Naive thymus-derived CD4-positive, alpha-beta T cell (primary cell): Measurements from ENCODE around the gene CPNE2. TPM values are rescaled to one million over a fixed set of nuclear protein-coding genes. Genes with fewer than 3 reads are reported as not detected.
A peak's percentile ranks its signal among the peaks of the same experiment; 100 is the strongest.

Experiments used
- ATAC-seq: fragments of 150-1000 bp; cut with Tn5 transposase; 2 replicates; pipeline ENCODE4 v1.10.0; 2021; ENCODE audit warnings: mild to moderate bottlenecking, moderate library complexity
- CTCF ChIA-PET: fragments of 350-600 bp; sonication (Branson Sonifier 250); formaldehyde crosslinking; loops from one replicate; lab custom pipeline; 2021; ENCODE audit warnings: antibody characterized with exemption; lab: Charles Lee
- POLR2A ChIA-PET: fragments of 350-600 bp; sonication (Branson Sonifier 250); formaldehyde crosslinking; loops from one replicate; lab custom pipeline; 2021; ENCODE audit warnings: antibody characterized with exemption, inconsistent platforms; lab: Charles Lee
- DNase-seq, 9 donors: peaks; one replicate each; pipeline versions ENCODE4 v3.0.0 to v3.0.0-alpha.2; 2020 to 2022; ENCODE audit warnings: mixed read lengths in 1 of 9
- H3K27ac ChIP-seq: one replicate; pipeline ENCODE4 v1.7.0; 2013; ENCODE audit warnings: mild to moderate bottlenecking, low read depth, low read length, moderate library complexity
- H3K27me3 ChIP-seq, 2 donors: one replicate each; pipeline ENCODE4 v1.7.0; 2013; ENCODE audit warnings: low read length in 2 of 2, mild to moderate bottlenecking in 2 of 2, moderate library complexity in 2 of 2; ENCODE audit not compliant: control insufficient read depth in 2 of 2, insufficient read depth in 2 of 2
- H3K36me3 ChIP-seq, 3 experiments: 1 replicate in 2 of 3; 2 replicates in 1 of 3; pipeline ENCODE4 v1.7.0; 2013; ENCODE audit warnings: low read length in 3 of 3, mild to moderate bottlenecking in 3 of 3, moderate library complexity in 1 of 3; ENCODE audit not compliant: insufficient read depth in 3 of 3, control insufficient read depth in 2 of 3
- H3K4me1 ChIP-seq, 2 donors: one replicate each; pipeline ENCODE4 v1.7.0; 2013; ENCODE audit warnings: low read length in 2 of 2, mild to moderate bottlenecking in 2 of 2, moderate library complexity in 1 of 2; ENCODE audit not compliant: control insufficient read depth in 2 of 2, insufficient read depth in 2 of 2
- H3K4me3 ChIP-seq: 2 replicates; pipeline ENCODE4 v1.7.0; 2013; ENCODE audit warnings: mild to moderate bottlenecking, low read length
- H3K9me3 ChIP-seq, 3 experiments: 1 replicate in 2 of 3; 2 replicates in 1 of 3; pipeline ENCODE4 v1.7.0; 2013; ENCODE audit warnings: low read length in 3 of 3; ENCODE audit not compliant: control insufficient read depth in 2 of 3
- H3K27ac Mint-ChIP-seq, 9 donors: one replicate each; pipeline ENCODE4 v1.8.0; 2020 to 2022; ENCODE audit warnings: mixed read lengths in 9 of 9, mild to moderate bottlenecking in 8 of 9, moderate library complexity in 5 of 9, inconsistent platforms in 2 of 9
- H3K27me3 Mint-ChIP-seq, 5 donors: one replicate each; pipeline ENCODE4 v1.8.0; 2021 to 2022; ENCODE audit warnings: mixed read lengths in 5 of 5, mild to moderate bottlenecking in 1 of 5
- H3K36me3 Mint-ChIP-seq, 5 donors: one replicate each; pipeline ENCODE4 v1.8.0; 2020 to 2022; ENCODE audit warnings: mixed read lengths in 5 of 5, mild to moderate bottlenecking in 3 of 5, inconsistent platforms in 1 of 5
- H3K4me1 Mint-ChIP-seq, 7 donors: one replicate each; pipeline ENCODE4 v1.8.0; 2020 to 2022; ENCODE audit warnings: mixed read lengths in 7 of 7, mild to moderate bottlenecking in 3 of 7, inconsistent platforms in 1 of 7
- H3K4me3 Mint-ChIP-seq, 10 donors: one replicate each; pipeline ENCODE4 v1.8.0; 2020 to 2022; ENCODE audit warnings: mild to moderate bottlenecking in 10 of 10, mixed read lengths in 10 of 10, moderate library complexity in 6 of 10, inconsistent platforms in 2 of 10
- H3K9me3 Mint-ChIP-seq, 11 donors: one replicate each; pipeline ENCODE4 v1.8.0; 2020 to 2022; ENCODE audit warnings: mixed read lengths in 11 of 11, mild to moderate bottlenecking in 4 of 11, inconsistent platforms in 1 of 11, moderate library complexity in 1 of 11
- intact Hi-C, 2 donors: fragments of 100-400 bp; cut with micrococcal nuclease; formaldehyde crosslinking; loops; one replicate each; pipeline ENCODE4 v1.15.1; 2023
- polyA plus RNA-seq, 2 donors: library from polyadenylated mRNA; unstranded; fragments of 300-500 nt; fragmentation: Illumina TruSeq; gene quantifications; one replicate each; pipeline ENCODE4 v1.2.3, GENCODE V29; 2021
- total RNA-seq, 6 experiments: library from RNA in 5 of 6; stranded (reverse) in 5 of 6; gene quantifications; 1 replicate in 5 of 6; 2 replicates in 1 of 6; pipeline ENCODE4 v1.2.3 and lab custom pipeline; 2021 to 2026

The CPNE2 gene
- total and polyA plus RNA-seq, 7 experiments from 2014 or later, result 1.1 to 12.6 (median 5.5) TPM

DNA sequence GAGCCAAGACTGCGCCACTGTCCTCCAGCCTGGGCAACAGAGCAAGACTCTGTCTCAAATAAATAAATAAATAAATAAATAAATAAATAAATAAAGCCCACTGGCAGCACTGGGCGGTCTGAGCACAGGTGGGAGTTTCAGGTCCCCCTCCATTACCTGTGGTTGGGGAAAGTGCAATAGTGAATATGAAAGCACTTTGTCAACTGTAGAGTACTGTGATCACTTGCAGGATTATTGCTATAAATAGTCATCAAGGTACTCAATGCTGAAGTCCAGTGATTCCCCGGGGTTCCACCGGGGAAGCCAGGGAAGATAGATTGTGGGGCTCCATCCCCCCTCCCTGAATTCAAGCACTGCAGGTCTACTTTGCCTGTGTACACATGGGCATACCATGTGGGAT lies 42.7 kb upstream of the CPNE2 start:
- H3K27me3 Mint-ChIP-seq, result no peaks in the 10 kb centered on the region
- no peak overlapping the region for H3K27ac ChIP-seq
- no peak overlapping the region for H3K4me3 ChIP-seq
- CTCF ChIA-PET, result no interaction called here
- H3K27me3 ChIP-seq, result no peaks in the 10 kb centered on the region
- intact Hi-C loops, result loop anchor here in 1 of 2 donors (10.0 kb wide), 1 partner anchor 185 kb away; the partner anchor contains the start of gene SLC12A3
- POLR2A ChIA-PET, result no interaction called here
- no peak for DNase-seq
- H3K4me3 Mint-ChIP-seq, result no peak overlapping the region
- H3K9me3 Mint-ChIP-seq, result peaks cover 0 to 2% (median 0%) of the 10 kb centered on the region in 11 donors
- H3K36me3 ChIP-seq, result peaks cover 43 to 94% (median 48%) of the 10 kb centered on the region in 3 experiments
- H3K36me3 Mint-ChIP-seq, result peaks cover 13 to 57% (median 28%) of the 10 kb centered on the region in 5 donors
- H3K4me1 Mint-ChIP-seq, result peaks cover 6 to 33% (median 17%) of the 10 kb centered on the region in 7 donors
- ATAC-seq, result no peak
- peaks cover 6 to 10% of the 10 kb centered on the region in 2 donors for H3K4me1 ChIP-seq
- no peaks in the 10 kb centered on the region for H3K9me3 ChIP-seq
- peak overlapping the region in 2 of 9 donors; percentile 52 to 55 for H3K27ac Mint-ChIP-seq

DNA sequence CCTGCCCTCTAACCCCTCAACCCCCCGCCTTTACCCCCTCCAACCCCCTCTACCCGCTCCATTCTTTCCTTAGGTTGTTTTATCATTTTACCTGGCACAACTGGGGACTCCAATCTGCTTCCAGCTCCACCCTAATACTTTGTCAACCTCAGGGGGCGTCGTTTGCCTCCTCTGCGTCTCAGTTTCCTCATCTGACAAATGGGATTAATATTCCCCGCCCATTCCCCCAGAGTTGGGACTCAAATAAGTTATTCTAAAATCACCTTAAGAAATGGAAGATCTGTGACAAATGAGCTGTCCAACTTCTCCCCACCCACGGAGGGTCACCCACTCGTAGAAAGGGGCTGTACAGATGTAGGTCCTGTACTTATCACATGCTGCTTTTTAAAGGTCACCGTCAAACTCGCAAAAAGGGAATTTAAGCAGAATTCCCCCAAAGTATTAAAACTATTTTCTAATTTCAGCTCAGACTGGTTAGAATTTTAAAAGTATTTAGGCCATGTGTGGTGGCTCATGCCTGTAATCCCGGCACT lies 40.6 kb upstream of the CPNE2 start:
- POLR2A ChIA-PET, result interaction anchor here (0.6 to 2.0 kb wide), 6 partner anchors 10 to 88 kb away, joined by 3 to 8 read pairs (median 3); partner anchors contain the start of gene NLRC5
- CTCF ChIA-PET, result interaction anchor here (1.5 kb wide), 1 partner anchor 86 kb away, joined by 4 read pairs; no protein-coding TSS in a partner anchor
- no peak overlapping the region for H3K27ac ChIP-seq
- peaks cover 31 to 93% (median 44%) of the 10 kb centered on the region in 3 experiments for H3K36me3 ChIP-seq
- Mint-ChIP-seq H3K27me3 (no peaks in the 10 kb centered on the region), H3K36me3 (peaks cover 13 to 59% (median 31%) of the 10 kb centered on the region in 5 donors), H3K9me3 (peaks cover 0 to 2% (median 0%) of the 10 kb centered on the region in 11 donors), H3K27ac (peak overlapping the region in 2 of 9 donors; percentile 17 to 52), H3K4me3 (no peak overlapping the region), H3K4me1 (peaks cover 6 to 22% (median 9%) of the 10 kb centered on the region in 7 donors)
- DNase-seq (no peak), ATAC-seq (no peak)
- H3K9me3 ChIP-seq, result no peaks in the 10 kb centered on the region
- no peaks in the 10 kb centered on the region for H3K27me3 ChIP-seq
- H3K4me1 ChIP-seq, result no peaks in the 10 kb centered on the region
- no peak overlapping the region for H3K4me3 ChIP-seq
- intact Hi-C loops, result no loop called here

DNA sequence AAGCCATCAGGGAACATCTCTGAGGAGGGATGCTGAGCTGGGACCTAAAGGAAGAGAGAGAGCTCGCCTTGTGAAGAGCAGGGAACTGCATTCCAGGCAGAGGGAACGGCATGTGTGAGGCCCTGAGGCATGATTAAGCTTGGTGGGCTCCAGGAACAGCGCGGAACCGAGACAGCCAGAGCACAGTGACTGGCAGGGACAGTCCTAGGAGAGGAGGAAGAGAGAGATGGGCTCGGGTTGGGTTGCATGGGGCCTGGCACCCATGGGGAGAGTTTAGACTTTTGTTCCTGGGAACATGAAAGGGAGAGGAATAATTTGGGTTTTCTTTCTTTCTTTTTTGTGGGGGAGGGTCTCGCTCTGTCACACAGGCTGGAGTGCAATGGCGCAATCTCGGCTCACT lies 39.2 kb upstream of the CPNE2 start:
- DNase-seq, result no peak
- no peaks in the 10 kb centered on the region for H3K27me3 ChIP-seq
- H3K36me3 Mint-ChIP-seq, result peaks cover 8 to 57% (median 31%) of the 10 kb centered on the region in 5 donors
- H3K9me3 ChIP-seq, result no peaks in the 10 kb centered on the region
- no peak overlapping the region for H3K27ac ChIP-seq
- H3K36me3 ChIP-seq, result peaks cover 37 to 89% (median 48%) of the 10 kb centered on the region in 3 experiments
- CTCF ChIA-PET, result interaction anchor here (0.8 to 1.3 kb wide), 3 partner anchors 14 to 89 kb away, joined by 3 to 6 read pairs (median 5); no protein-coding TSS in a partner anchor
- no peak overlapping the region for H3K4me3 ChIP-seq
- no peak for ATAC-seq
- intact Hi-C loops, result no loop called here
- H3K4me1 Mint-ChIP-seq, result peaks cover 2 to 17% (median 10%) of the 10 kb centered on the region in 7 donors
- H3K4me1 ChIP-seq, result no peaks in the 10 kb centered on the region
- POLR2A ChIA-PET, result no interaction called here
- peaks cover 0 to 2% (median 0%) of the 10 kb centered on the region in 11 donors for H3K9me3 Mint-ChIP-seq
- H3K27ac Mint-ChIP-seq, result peak overlapping the region; percentile 49 to 92 (median 81)
- no peak overlapping the region for H3K4me3 Mint-ChIP-seq
- no peaks in the 10 kb centered on the region for H3K27me3 Mint-ChIP-seq

DNA sequence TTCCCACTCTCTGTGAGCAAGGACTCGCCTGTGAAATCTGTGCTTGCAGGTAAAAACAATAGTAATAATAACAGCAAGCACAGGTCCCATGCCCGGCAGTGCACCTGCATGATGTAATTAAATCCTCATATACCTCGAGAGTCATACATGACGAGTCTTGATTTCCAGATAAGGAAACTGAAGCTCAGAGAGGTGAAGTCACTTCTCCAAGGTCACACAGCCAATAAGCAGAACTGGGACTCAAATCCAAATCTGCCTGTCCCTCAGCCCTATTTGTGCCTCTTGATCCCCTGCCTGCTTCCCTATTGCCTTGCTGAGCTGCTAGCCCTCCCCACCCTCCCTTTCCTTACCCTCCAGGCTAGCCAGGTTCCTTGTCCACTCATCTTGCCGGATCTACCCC lies 38.0 kb upstream of the CPNE2 start:
- CTCF ChIA-PET, result no interaction called here
- no peak overlapping the region for H3K4me3 Mint-ChIP-seq

DNA sequence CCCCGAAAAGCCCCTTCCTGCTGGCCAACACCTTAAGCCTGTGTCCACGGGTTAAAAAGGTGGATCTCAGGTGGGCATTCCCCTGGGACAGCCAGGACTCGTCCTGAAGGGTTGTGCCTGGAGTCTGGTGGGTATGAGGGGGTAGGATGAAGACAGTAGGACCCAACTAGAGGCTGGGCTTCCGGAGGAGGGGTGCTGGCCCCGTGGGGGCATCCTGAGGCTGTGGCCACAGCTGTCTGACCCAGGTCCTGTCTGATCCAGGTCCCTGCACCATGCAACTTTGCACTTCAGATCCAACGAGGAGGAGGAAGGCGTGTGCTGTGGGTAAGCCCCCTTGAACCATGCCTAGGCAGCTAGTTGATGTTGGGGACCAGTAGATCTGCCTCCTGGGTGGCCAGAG lies 37.6 kb upstream of the CPNE2 start:
- H3K27ac Mint-ChIP-seq, result peak overlapping the region in 5 of 9 donors; percentile 4 to 60 (median 46)
- ChIA-PET CTCF (no interaction called here), POLR2A (no interaction called here)
- peaks cover 6 to 51% (median 28%) of the 10 kb centered on the region in 5 donors for H3K36me3 Mint-ChIP-seq
- no peaks in the 10 kb centered on the region for H3K9me3 ChIP-seq
- H3K9me3 Mint-ChIP-seq, result peaks cover 0 to 2% (median 0%) of the 10 kb centered on the region in 11 donors
- intact Hi-C loops, result no loop called here
- no peak overlapping the region for H3K4me3 Mint-ChIP-seq
- no peak for ATAC-seq
- no peaks in the 10 kb centered on the region for H3K27me3 Mint-ChIP-seq
- H3K4me1 ChIP-seq, result no peaks in the 10 kb centered on the region
- peaks cover 3 to 28% (median 11%) of the 10 kb centered on the region in 7 donors for H3K4me1 Mint-ChIP-seq
- H3K27me3 ChIP-seq, result no peaks in the 10 kb centered on the region
- no peak overlapping the region for H3K4me3 ChIP-seq
- H3K27ac ChIP-seq, result no peak overlapping the region
- H3K36me3 ChIP-seq, result peaks cover 44 to 93% (median 49%) of the 10 kb centered on the region in 3 experiments
- no peak for DNase-seq

More for the DNA sequence above, 38.0 kb upstream of the CPNE2 start:
- DNase-seq (no peak), ATAC-seq (no peak)
- Histone ChIP-seq H3K4me3 (no peak overlapping the region), H3K9me3 (no peaks in the 10 kb centered on the region), H3K36me3 (peaks cover 44 to 90% (median 49%) of the 10 kb centered on the region in 3 experiments), H3K27ac (no peak overlapping the region), H3K27me3 (no peaks in the 10 kb centered on the region), H3K4me1 (no peaks in the 10 kb centered on the region)
- Mint-ChIP-seq H3K4me1 (peaks cover 0 to 23% (median 10%) of the 10 kb centered on the region in 7 donors), H3K27me3 (no peaks in the 10 kb centered on the region), H3K9me3 (peaks cover 0 to 2% (median 0%) of the 10 kb centered on the region in 11 donors), H3K36me3 (peaks cover 6 to 49% (median 25%) of the 10 kb centered on the region in 5 donors), H3K27ac (peak overlapping the region in 7 of 9 donors; percentile 4 to 83 (median 78))
- intact Hi-C loops, result no loop called here
- POLR2A ChIA-PET, result no interaction called here

DNA sequence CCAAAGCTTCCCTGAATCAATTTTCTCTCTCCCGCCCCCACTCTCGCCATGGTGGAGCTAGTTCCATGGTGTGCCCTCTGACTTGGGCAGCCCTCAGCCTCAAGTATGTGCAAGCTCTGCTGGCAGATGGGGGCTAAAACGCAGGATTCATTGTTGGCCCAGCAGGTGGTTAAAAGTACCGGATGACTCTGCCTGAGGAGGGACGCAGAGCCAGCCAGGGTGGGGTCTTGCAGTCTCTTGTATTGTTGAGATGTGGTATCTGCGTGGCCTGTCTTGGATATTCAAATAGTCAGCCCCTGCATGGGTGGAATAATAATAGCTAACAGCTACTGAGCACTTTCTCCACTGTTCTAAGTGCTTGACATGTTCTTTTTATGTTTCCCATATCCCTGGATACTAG lies 36.7 kb upstream of the CPNE2 start:
- Mint-ChIP-seq H3K27me3 (no peaks in the 10 kb centered on the region), H3K4me3 (no peak overlapping the region), H3K4me1 (peaks cover 10 to 37% (median 18%) of the 10 kb centered on the region in 7 donors), H3K36me3 (peaks cover 10 to 54% (median 36%) of the 10 kb centered on the region in 5 donors), H3K9me3 (peaks cover 0 to 2% (median 0%) of the 10 kb centered on the region in 11 donors), H3K27ac (peak overlapping the region in 3 of 9 donors; percentile 18 to 21 (median 20))
- no peaks in the 10 kb centered on the region for H3K27me3 ChIP-seq
- POLR2A ChIA-PET, result interaction anchor here (1.2 kb wide), 1 partner anchor 11 kb away, joined by 5 read pairs; no protein-coding TSS in a partner anchor
- intact Hi-C loops, result no loop called here
- no peak overlapping the region for H3K27ac ChIP-seq
- DNase-seq (no peak), ATAC-seq (no peak)
- peaks cover 44 to 93% (median 52%) of the 10 kb centered on the region in 3 experiments for H3K36me3 ChIP-seq
- H3K9me3 ChIP-seq, result no peaks in the 10 kb centered on the region
- no peak overlapping the region for H3K4me3 ChIP-seq
- CTCF ChIA-PET, result interaction anchor here (0.9 kb wide), 1 partner anchor 14 kb away, joined by 3 read pairs; no protein-coding TSS in a partner anchor
- H3K4me1 ChIP-seq, result no peaks in the 10 kb centered on the region
